Stimulated activated CD4-positive, alpha-beta T cell treated with anti-CD3 and anti-CD28 coated beads, Interleukin-12 subunit alpha, Interleukin-12 subunit beta, amount 100 ng/mL, for 4 hours (primary cell): ENCODE results near the gene RAB31.
"Not testable (repeated sequence)": the region's sequence is repeated elsewhere in the genome, so short reads cannot be mapped to it uniquely, and the experiment has no call there.

Source experiments
- DNase-seq: peaks from one replicate; pipeline ENCODE4 v3.0.0-alpha.2; 2020

RAB31 gene

DNA sequence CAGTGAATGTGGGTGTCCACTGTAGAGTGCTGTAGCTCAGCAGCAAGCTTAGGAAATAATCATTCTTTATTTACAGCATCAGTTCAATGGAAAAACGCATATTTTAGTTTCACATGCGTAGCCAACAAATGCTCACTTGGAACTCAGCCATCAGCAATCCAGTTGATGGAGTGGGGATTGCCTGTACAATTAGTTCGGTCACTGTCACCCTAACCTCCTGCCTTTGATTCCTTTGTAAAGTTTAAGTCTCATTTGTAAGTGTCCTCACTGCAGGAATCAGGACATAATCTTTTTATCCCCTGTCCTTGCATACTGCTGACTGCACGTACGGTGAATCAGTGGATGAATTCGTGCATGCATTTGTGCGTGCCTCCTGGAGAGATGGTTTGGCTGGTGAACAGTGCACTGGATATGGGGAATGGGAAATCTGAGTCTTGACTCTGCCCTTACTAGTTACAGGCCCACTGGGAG lies 55.9 kb downstream of the RAB31 start:
- DNase-seq, result no peak

DNA sequence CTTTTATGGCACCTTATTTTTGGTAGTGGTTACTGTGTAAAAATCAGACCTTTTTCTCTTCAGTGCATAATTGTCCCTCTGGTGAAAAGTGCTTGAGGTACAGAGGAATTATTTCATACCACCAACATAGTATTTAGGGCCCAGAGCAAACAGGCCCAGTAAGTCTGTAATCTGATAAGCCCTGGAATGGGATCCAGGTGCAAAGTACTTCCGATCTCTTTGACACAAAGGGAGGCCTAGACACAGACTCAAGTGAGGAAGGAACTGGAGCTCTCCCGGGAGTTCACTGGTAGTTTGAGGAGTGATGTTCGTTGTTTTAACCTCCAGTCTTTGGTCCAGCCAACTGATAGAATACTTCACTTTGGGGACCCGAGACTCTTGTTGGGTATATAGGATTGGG lies 57.4 kb downstream of the RAB31 start:
- no peak for DNase-seq

DNA sequence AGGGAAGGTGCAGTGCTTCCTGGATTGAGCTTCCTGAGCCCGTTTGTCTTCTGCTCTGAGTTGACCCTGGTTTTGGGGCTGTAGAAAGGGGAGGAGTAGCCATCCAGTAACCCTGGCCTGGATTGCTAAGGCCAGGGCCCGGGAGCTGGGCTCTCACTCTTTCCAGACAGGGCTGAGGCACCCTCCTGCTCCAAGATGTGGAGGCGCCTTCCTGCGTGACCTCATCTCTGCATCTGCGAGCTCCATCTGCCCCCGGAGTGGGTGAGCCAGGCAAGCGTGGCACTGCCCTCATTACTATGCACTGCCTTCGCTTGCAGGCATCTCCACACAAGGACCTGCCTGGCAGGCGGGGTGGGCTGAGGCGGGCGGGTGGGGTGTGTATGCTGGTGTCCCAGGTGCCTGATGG lies 58.0 kb downstream of the RAB31 start:
- DNase-seq, result no peak

DNA sequence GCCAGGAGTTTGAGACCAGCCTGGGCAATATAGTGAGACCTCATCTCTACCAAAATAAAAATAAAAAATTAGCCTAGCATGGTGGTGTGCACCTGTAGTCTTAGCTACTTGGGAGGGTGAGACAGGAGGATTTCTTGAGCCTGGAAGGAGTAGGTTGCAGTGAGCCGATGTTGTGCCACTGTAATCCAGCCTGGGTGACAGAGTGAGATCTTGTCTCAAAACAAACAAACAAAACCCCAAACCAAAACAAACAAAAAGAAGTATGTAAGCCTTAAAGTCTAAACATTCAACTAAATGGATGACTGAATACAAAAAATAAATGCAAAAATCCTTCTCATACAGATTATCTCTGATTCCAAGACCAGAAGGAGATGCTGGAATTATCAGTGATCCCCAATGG lies 58.6 kb downstream of the RAB31 start:
- DNase-seq, result no peak

DNA sequence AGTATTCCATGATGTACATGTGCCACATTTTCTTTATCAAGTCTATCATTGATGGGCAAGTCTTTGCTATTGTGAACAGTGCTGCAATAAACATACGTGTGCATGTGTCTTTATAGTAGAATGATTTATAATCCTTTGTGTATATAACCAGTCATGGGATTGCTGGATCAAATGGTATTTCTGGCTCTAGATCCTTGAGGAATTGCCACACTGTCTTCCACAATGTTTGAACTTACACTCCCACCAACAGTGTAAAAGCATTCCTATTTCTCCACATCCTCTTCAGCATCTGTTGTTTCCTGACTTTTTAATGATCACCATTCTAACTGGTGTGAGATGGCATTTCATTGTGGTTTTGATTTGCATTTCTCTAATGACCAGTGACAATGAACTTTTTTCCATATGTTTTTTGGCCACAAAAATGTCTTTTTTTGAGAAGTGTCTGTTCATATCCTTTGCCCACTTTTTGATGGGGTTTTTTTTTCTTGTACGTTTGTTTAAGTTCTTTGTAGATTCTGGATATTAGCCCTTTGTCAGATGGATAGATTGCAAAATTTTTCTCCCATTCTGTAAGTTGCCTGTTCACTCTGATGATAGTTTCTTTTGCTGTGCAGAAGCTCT lies 60.1 kb downstream of the RAB31 start:
- not testable (repeated sequence) for DNase-seq

DNA sequence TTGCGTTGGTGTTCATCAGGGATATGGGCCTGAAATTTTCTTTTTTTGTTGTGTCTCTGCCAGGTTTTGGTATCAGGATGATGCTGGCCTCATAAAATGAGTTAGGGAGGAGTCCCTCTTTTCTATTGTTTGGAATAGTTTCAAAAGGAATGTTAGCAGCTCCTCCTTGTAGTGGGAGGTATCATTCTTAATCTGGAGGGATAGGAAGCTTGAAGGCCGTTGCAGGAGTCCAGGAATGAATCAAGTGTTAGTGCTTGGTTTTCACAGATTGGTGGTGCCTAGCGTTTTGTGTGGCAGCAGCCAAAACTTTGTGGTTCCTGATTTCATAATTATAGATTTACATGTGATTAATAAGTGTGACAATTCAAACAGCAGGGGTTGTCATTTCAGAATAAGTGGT lies 62.0 kb downstream of the RAB31 start:
- not testable (repeated sequence) for DNase-seq

DNA sequence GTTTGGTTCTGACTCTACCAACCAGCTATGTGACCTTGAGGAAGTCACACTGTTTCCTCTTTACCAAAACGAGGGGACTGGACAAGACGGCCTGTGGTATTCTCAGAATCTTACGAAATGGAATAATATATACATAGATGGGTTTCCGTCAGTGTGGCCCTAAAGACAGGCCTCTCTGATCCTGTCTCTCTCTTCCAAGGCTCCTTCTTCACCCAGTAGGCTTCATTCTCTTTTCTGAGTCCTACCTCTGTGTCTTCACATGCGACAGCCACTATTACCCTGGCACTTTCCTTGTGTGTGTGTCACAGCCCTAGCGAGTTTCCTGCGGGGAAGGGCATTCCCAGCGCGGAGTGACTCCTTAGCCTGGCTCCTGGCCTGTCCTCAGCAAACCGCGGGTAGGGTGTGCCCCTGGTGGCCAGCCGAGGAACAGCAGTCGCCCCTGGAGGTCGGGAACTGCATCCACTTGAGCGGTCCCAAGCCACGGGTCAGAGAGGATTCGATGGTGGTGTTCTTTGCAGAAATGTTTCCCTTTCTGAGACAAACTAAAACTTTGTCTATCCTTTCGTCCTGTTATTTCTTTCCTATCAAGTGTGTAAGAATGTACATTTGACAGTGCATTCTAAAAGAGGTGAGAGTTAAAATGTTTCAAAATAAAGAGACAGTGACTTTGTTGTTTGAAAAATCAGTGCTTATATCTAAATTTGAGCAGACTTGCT lies 63.3 kb downstream of the RAB31 start:
- peak; percentile 57 for DNase-seq

DNA sequence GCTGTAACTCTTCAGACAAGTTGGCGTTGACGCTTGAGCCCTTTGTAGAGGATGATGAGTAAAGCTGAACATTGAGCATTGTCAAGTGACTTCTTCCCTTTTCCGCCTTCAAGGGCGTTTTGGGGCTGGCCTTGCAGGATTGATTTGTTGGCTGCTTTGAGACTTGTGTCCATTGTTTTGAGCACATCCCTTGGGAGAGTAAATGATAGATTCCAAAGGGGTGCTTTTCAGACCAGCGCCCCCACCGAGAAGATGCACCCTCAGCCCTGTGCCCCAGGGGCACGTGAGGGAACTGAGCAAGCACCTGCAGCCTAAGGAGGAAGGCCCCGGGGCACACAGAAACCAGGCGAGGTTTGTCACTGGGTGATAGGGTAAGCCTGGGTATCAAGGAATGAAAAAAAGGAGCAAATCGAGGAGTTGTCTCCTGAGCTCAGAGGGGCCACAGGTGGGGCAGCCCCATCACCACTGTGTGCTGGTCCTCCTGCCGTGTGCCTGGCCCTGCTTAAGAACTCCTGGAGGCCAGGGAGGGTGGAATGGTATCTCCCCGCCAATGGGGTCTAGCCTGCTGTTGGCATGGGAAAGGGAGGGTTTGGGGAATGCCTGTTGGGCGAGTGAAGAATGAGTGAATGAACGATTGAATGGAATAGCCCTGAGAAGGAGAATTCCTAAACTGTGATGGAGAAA lies 64.0 kb downstream of the RAB31 start:
- no peak for DNase-seq

DNA sequence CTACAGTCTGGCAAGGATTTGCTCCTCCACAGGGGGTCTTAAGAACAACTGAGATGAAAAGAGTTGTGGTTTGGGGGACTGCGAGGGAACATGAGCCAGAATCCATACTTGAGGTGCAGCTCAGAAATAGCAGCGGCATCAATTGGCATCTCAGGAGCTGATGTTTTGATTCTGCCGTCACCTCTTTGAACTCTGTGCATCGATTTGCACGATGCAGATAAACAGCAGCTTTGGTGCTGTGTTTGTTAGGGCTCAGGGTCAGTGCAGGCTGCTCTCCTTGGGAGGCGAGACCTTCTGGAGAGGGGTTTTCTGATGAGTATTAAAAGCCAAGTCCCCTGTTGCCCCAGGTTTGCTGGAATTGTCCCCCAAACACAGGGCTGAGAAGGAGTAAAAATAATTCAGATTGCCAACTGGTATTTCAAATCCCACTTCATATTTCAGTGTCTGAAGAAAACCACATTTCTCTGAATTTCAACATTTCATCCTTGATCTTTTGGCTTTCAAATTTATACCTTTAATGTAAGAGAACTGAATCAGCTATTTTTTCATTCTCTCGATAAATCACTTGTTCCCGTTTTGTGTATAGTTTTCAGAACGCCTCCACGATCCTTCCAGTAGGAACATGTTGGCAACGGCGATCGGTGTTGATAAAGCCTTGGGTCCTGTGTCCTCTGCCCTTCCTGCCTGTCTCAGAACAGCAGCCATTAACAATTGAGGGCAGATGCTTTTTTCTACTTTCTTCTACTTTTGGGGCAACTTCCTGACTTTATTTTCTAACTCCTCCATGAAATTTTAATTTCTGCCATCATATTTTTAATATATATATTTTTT lies 65.0 kb downstream of the RAB31 start:
- no peak for DNase-seq

DNA sequence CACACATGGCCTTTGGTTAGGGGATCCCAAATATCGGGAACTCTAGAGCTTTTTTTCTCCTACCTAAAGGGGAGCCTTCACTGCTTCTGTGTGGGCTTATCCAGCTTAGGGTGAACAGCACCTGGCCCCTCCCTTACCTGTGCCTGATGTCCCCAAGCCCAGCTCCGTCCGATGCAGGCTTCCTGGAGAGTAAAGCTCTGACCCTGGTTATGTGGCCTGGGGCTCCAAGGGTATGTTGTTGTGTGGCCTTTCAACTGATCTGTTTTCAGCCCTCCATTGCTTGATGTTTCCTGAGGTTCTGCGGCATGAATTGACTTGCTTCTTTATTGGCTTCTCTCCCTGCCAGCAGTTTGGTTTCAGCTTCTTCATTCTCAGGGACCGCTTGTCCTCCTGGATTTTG lies 66.0 kb downstream of the RAB31 start:
- DNase-seq, result no peak

DNA sequence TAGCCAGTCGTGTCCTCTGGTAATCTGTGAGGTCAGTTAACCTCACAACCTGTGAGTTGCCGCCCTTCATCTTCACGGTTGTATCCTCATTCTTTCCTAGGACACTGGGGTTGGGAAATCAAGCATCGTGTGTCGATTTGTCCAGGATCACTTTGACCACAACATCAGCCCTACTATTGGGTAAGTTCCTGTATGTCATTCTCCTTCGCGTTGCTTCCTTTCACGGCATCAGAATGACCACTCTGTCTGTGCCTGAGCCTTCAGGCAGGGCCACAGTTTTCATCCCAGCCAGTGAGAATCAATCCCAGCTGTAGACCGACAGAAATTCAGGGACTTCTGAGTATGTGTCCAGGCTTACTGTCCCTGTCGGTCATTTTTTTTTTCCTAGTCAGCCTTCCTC lies 67.1 kb downstream of the RAB31 start:
- DNase-seq, result no peak

DNA sequence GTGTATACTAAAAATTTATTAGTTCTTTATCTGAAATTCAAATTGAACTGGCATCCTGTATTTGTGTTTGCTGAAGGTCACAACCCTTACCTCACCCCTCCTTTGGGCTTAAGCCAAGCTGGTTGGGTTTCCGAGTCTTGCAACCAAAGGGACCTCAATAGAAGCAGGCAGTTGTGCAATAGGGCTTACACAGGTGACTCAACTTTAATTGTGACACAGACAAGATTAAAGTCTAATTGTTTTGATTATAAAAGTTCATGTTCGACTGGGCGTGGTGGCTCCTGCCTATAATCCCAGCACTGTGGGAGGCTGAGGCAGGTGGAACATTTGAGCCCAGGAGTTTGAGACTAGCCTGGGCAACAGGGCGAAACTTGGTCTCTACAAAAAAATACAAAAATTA lies 71.5 kb downstream of the RAB31 start:
- DNase-seq, result no peak

DNA sequence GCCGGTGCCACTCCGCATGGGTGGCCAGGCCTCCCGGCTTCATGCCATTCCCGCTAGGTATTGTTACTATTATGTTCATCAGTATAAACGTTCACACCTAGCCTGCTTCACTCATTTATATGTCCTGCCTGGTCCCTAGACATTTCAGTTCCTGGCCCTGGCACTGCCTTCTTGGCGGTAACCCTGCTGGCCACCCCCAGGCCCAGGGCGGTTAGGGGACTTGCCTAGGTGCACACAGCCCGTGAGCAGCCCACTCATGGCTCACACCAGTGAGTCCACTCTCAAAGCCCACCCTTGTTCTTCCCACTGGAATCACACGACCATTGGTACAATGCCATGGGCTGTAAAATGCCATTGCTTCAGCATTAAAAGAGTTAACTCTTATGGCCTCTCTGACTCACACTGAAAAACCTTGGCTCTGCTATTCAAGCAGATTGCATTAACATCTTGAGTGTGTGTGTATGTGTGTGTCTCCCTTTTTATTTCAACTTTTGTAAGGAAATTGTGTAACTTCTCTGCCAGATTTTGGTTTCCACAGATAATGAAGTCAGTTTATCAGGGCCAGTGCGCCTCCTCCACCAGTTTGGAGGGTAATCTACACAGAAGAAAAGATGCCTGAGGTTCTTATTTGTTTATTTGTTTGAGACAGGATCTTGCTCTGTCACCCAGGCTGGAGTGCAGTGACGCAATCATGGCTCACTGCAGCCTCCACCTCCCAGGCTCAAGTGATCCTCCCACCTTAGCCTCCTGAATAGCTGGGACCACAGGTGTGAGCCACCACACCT lies 74.2 kb downstream of the RAB31 start:
- no peak for DNase-seq

DNA sequence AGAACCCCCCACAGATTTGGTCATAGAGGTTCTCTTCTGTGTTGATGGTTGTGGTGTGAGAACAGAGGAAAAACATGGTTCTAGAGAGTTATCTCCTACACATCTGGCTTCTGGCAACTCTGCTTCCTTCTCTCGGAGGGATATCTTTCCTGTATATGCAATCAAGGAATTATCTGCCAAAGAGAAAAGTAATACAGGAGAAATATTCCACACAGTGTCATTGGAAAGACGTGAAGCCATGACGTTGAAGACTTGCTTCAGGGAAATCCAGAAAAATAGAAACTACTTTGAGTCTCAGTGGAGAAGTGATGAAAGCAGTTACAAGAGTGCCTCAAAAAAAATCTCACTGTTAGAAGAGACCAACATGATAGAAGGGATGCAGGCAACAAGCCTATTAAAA lies 78.5 kb downstream of the RAB31 start:
- no peak for DNase-seq

DNA sequence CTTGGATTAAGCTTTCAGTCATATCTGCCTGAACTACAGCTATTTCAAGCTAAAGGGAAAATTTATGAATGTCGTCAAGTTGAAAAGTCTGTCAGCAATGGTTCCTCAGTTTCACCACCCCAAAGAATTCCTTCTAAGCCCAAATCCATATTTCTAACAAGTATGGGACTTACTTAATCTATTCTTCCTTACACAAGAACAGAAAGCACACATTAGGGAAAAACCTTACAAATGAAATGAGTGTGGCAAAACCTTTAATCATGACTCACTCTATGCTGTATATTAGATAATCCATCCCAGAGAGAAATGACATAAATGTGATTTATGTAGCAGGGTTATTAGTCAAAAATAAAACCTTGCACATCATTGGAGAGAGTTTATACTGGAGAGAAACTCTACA lies 78.9 kb downstream of the RAB31 start:
- no peak for DNase-seq

DNA sequence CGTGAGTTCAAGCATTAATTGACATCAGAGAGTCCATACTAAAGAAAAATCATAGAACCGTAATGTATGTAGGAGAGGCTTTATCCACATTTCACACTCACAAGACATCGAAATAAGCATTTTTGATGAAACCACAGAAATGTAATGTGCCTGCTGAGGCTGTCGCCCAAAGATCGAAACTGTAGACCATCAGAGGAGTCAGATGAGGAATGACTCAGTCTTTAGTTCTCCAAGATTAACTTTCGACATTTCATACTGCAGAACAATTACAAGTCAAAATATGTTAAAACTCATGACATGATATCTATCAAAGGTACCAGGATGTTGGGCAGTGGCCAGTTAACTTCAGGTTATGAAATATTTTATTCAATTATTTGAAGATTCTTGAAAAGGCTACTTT lies 79.6 kb downstream of the RAB31 start:
- DNase-seq, result no peak

DNA sequence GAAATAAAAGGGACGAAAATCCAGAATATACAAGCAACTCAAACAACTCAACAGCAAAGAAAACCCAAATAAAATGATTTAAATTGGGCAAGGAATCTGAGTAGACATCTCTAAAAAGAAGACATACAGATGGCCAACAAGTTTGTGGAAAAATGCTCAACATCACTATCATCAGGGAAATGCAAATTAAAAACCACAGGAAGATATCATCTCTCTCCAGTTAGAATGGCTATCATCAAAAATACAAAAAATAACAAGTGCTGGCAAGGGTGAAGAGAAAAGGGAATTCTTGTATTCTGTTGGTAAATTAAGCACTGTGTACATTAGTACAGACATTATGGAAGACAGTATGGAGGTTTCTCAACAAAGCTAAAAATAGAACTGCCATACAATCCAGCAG lies 80.0 kb downstream of the RAB31 start:
- DNase-seq, result no peak

DNA sequence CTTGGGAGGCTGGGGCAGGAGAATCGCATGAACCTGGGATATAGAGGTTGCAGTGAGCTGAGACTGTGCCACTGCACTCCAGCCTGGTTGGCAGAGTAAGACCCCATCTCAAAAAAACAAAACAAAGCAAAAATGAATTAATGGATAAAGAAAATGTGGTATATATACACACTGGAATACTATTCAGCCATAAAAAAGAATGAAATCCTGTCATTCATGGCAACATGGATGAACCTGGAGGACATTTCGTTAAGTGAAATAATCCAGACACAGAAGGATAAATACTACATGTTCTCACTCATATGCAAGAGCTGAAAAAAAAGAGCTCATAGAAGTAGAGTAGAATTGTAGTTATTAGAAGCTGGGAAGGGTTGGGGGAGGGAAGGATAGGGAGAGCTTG lies 80.8 kb downstream of the RAB31 start:
- DNase-seq, result no peak

DNA sequence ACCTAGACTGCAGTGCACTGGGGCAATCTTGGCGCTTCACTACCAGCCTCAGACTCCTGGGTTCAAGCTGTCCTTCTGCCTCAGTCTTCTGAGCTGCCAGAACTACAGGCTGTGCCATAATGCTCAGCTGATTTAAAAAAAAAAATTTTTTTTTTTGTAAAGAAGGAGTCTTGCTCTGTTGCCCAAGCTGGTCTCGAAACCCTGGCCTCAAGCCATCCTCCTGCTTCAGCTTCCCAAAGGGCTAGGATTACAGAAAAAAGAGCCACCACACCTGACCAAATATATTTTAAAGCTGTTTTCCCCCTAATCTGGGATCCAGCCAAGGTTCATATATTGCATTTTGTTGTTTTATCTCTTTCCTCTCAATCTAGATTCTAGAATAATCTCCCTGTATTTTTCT lies 82.2 kb downstream of the RAB31 start:
- DNase-seq, result no peak

DNA sequence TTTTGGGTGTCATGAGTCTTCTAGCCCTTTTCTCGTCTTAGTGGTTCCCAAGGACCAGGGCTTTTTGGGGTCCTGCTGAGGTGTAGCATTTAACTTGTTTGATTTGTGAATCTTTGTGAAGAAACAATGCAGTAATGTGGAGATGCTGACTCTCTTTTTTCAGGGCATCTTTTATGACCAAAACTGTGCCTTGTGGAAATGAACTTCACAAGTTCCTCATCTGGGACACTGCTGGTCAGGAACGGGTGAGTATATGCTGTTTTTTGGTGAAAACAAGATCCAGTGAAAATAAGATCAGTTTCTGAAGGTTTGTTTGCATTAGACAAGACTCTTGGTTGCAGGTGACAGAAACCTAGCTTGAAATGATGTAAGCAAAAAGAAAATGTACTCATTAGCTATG lies 83.9 kb downstream of the RAB31 start:
- no peak for DNase-seq

DNA sequence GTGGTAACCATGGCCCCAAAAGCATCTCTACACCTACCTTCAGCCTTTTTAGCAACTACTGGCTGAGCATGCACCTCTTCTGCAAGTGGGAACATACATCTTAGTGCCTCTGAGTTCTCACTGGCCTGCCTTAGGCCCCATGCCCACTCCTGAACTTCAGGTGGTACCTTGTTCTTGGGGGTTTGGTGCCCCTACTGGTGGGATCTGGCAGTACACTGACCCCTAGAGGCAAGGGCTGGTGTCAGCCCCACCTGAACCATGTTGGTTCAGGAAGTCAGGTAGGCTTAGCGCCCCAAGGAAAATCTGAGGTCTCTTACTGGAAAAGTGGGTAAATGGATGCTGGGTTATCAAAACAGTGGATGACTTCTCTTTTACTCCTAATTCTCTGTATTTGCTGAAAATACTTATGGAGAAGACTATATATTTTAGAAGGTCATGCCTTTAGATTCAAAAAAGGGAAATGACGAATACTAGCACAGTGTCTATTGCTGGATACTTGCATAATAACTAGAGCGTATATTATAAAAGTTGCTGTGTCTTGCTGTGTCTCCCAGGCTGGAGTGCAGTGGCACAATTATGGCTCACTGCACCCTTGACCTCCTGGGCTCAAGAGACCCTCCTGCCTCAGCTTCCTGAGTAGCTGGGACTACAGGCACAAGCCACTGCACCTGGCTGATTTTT lies 84.6 kb downstream of the RAB31 start:
- DNase-seq, result peak; percentile 1

DNA sequence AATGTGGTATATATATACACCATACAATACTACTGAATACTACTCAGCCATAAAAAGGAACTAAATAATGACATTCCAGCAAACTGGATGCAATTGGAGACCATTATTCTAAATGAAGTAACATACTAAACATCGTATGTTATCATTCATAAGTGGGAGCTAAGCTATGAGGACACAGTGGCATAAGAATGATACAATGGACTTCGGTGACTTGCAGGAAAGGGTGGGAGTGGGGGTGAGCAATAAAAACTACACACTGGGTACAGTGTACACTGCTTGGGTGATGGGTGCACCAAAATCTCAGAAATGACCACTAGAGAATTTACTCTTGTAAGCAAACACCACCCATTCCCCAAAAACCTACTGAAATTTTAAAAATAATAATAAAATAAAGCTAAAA lies 87.9 kb downstream of the RAB31 start:
- no peak for DNase-seq
